ENCODE data around the gene LIN28B. TPM values are rescaled to one million over a fixed set of nuclear protein-coding genes. Genes with fewer than 3 reads are reported as not detected.

LIN28B gene
- total and polyA plus RNA-seq, 3 donors from 2014 or later: 5.7 to 7.3 (median 6.7) TPM

GRCh38 chr6:105029581-105029980 is 72.7 kb downstream of the LIN28B start:
- intact Hi-C loops (cut with DNase I; ENCODE audit: low total_unique reads): no loop called here
- Histone ChIP-seq H3K36me3 (ENCODE audit: low read depth, missing control alignments) (no peaks in the 10 kb centered on the region), H3K4me3 (no peak overlapping the region), H3K4me1 (no peaks in the 10 kb centered on the region), H3K9me3 (no peaks in the 10 kb centered on the region), H3K27me3 (no peaks in the 10 kb centered on the region), H3K27ac (no peak overlapping the region)
- no peak for TF ChIP-seq POLR2A (IDR thresholded peaks at IDR 0.05)
- TF ChIP-seq CTCF (IDR thresholded peaks at IDR 0.05): no peak
- DNase-seq: no peak
- 81 to 88% methylated on average over 2 of the region's 2 CpGs for WGBS, 2 donors

GRCh38 chr6:105034470-105034869 is 77.6 kb downstream of the LIN28B start:
- Histone ChIP-seq H3K27me3 (no peaks in the 10 kb centered on the region), H3K4me1 (no peaks in the 10 kb centered on the region), H3K9me3 (no peaks in the 10 kb centered on the region), H3K27ac (no peak overlapping the region), H3K36me3 (ENCODE audit: low read depth, missing control alignments) (no peaks in the 10 kb centered on the region), H3K4me3 (no peak overlapping the region)
- WGBS, 2 donors: 91 to 95% methylated on average over 1 of the region's 1 CpG
- no peak for DNase-seq
- intact Hi-C loops (cut with DNase I; ENCODE audit: low total_unique reads): no loop called here
- TF ChIP-seq POLR2A (IDR thresholded peaks at IDR 0.05) (no peak), CTCF (IDR thresholded peaks at IDR 0.05) (no peak)

GRCh38 chr6:105035299-105035698 is 78.4 kb downstream of the LIN28B start:
- Histone ChIP-seq H3K9me3 (no peaks in the 10 kb centered on the region), H3K27ac (no peak overlapping the region), H3K4me1 (no peaks in the 10 kb centered on the region), H3K4me3 (no peak overlapping the region), H3K36me3 (ENCODE audit: low read depth, missing control alignments) (no peaks in the 10 kb centered on the region), H3K27me3 (no peaks in the 10 kb centered on the region)
- intact Hi-C loops (cut with DNase I; ENCODE audit: low total_unique reads): no loop called here
- no peak for DNase-seq
- TF ChIP-seq POLR2A (IDR thresholded peaks at IDR 0.05): no peak
- no peak for TF ChIP-seq CTCF (IDR thresholded peaks at IDR 0.05)

- WGBS, 2 donors: 83 to 86% methylated on average over 1 of the region's 1 CpG
- H3K27me3 ChIP-seq: no peaks in the 10 kb centered on the region
- no peak for DNase-seq
- no peak for TF ChIP-seq CTCF (IDR thresholded peaks at IDR 0.05)
- no peak for TF ChIP-seq POLR2A (IDR thresholded peaks at IDR 0.05)
- intact Hi-C loops (cut with DNase I; ENCODE audit: low total_unique reads): no loop called here
- H3K4me3 ChIP-seq: no peak overlapping the region
- no peaks in the 10 kb centered on the region for H3K4me1 ChIP-seq
- H3K9me3 ChIP-seq: no peaks in the 10 kb centered on the region
- H3K36me3 ChIP-seq (ENCODE audit: low read depth, missing control alignments): no peaks in the 10 kb centered on the region
- H3K27ac ChIP-seq: no peak overlapping the region
These were observed 79.4 kb downstream of the LIN28B start for GRCh38 chr6:105036351-105036750.

- H3K4me1 ChIP-seq: no peaks in the 10 kb centered on the region
- no peak for DNase-seq
- intact Hi-C loops (cut with DNase I; ENCODE audit: low total_unique reads): no loop called here
- H3K4me3 ChIP-seq: no peak overlapping the region
- 62 to 76% methylated on average over 2 of the region's 2 CpGs for WGBS, 2 donors
- no peak for TF ChIP-seq CTCF (IDR thresholded peaks at IDR 0.05)
- TF ChIP-seq POLR2A (IDR thresholded peaks at IDR 0.05): no peak
- no peaks in the 10 kb centered on the region for H3K9me3 ChIP-seq
- H3K36me3 ChIP-seq (ENCODE audit: low read depth, missing control alignments): no peaks in the 10 kb centered on the region
- H3K27me3 ChIP-seq: no peaks in the 10 kb centered on the region
- H3K27ac ChIP-seq: no peak overlapping the region
These were observed 81.4 kb downstream of the LIN28B start for GRCh38 chr6:105038259-105038658.
